NT2/D1 (cell line): ENCODE measurements around the gene COL6A2.

ENCODE experiments used
- DNase-seq: peaks from one replicate; pipeline ENCODE4 v3.0.0-alpha.2; 2011; ENCODE audit warnings: low read depth, low spot score
- H3K27me3 ChIP-seq: 2 replicates; pipeline ENCODE4 v1.6.0; 2011; ENCODE audit warnings: mild to moderate bottlenecking; ENCODE audit not compliant: insufficient read length, insufficient read depth
- H3K36me3 ChIP-seq: 2 replicates; pipeline ENCODE4 v1.6.1; 2011; ENCODE audit warnings: mild to moderate bottlenecking, low read length, mixed read lengths; ENCODE audit not compliant: insufficient read depth, insufficient read length
- H3K4me1 ChIP-seq: 2 replicates; pipeline ENCODE4 v1.5.1; 2011; ENCODE audit not compliant: insufficient read depth, insufficient read length
- H3K4me3 ChIP-seq: 2 replicates; pipeline ENCODE4 v1.5.1; 2011; ENCODE audit warnings: low read depth; ENCODE audit not compliant: insufficient read length
- H3K9ac ChIP-seq: 2 replicates; pipeline ENCODE4 v1.6.0; 2011; ENCODE audit warnings: low read depth; ENCODE audit not compliant: insufficient read length
- H3K9me3 ChIP-seq: 2 replicates; pipeline ENCODE4 v1.5.1; 2011; ENCODE audit warnings: mild to moderate bottlenecking, low read length; ENCODE audit not compliant: insufficient read depth
- SUZ12 ChIP-seq: IDR thresholded peaks from 2 replicates; pipeline ENCODE4 v1.6.1; 2011; ENCODE audit not compliant: insufficient read length, insufficient read depth; ENCODE audit errors: extremely low read depth
- YY1 ChIP-seq: IDR thresholded peaks from 2 replicates; pipeline ENCODE4 v1.6.1; 2011; ENCODE audit not compliant: insufficient read length, insufficient read depth
- ZNF274 ChIP-seq: IDR thresholded peaks from 2 replicates; pipeline ENCODE4 v1.6.1; 2011; ENCODE audit warnings: mild to moderate bottlenecking, low read depth, low read length

COL6A2 gene

DNA sequence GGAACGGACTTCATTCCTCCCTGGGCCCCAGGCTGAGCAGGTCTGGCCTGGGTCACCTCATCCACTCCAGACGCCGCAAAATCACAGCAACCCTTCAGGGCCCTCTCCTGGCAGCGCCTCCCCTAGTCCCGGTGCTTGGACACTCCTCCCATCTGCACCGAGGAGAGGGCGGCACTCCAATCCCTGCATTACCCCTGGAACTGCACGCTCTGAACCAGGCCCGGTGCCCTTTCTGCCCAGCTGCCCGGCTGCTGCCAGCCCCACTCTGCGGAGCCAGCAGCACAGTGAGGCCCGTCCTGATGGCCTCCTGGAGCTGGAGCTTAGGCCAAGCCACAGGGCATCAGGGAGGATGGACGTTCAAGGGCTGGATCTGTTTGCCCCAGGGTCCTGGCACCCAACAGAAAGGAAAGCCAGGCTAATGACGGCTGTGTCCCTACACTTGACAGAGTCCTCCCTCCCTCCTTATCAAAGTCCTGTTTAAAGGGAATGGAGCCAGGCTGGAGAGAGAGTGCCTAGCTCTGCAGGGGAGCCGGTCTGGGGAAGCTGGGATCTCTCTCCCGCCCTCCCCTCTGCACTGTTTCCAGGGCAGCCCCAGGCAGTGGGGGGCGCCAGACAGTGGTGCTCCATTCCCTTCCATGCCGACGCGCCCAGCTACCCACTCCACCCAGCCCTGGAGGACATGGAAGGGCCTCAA lies 12.7 kb downstream of the COL6A2 start:
- Histone ChIP-seq H3K4me3 (no peak overlapping the region), H3K9ac (no peak overlapping the region), H3K4me1 (peaks cover 12% of the 10 kb centered on the region), H3K36me3 (peaks cover 54% of the 10 kb centered on the region), H3K27me3 (no peaks in the 10 kb centered on the region), H3K9me3 (peaks cover 48% of the 10 kb centered on the region)
- no peak for DNase-seq
- no peak for TF ChIP-seq SUZ12
- TF ChIP-seq ZNF274, result no peak
- no peak for TF ChIP-seq YY1

DNA sequence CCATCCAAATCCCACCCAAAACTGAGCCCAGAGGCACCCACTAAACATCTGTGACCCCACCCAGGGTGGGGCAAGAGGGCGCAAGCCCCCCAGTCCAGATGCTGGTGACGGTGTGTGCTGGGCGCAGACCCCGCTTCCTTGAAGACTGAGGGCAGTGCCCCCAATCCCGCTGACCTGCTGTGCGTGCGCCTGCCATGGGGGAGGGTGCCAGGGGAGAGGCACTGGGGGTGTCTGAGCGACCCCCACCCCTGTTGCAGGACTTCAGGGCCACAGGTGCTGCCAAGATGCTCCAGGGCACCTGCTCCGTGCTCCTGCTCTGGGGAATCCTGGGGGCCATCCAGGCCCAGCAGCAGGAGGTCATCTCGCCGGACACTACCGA lies 13.3 kb downstream of the COL6A2 start:
- no peak for TF ChIP-seq YY1
- TF ChIP-seq ZNF274, result no peak
- TF ChIP-seq SUZ12, result no peak
- no peak overlapping the region for H3K4me3 ChIP-seq
- DNase-seq, result no peak
- no peaks in the 10 kb centered on the region for H3K27me3 ChIP-seq
- H3K9me3 ChIP-seq, result peaks cover 43% of the 10 kb centered on the region
- peaks cover 59% of the 10 kb centered on the region for H3K36me3 ChIP-seq
- H3K9ac ChIP-seq, result no peak overlapping the region
- peaks cover 15% of the 10 kb centered on the region for H3K4me1 ChIP-seq

GRCh38 chr21:46111857-46112724 lies 14.2 kb downstream of the COL6A2 start:
- Histone ChIP-seq H3K9ac (no peak overlapping the region), H3K4me1 (peaks cover 16% of the 10 kb centered on the region), H3K27me3 (no peaks in the 10 kb centered on the region), H3K4me3 (no peak overlapping the region), H3K36me3 (peaks cover 68% of the 10 kb centered on the region), H3K9me3 (peaks cover 38% of the 10 kb centered on the region)
- TF ChIP-seq SUZ12, result no peak
- no peak for TF ChIP-seq YY1
- no peak for TF ChIP-seq ZNF274
- DNase-seq, result no peak

DNA sequence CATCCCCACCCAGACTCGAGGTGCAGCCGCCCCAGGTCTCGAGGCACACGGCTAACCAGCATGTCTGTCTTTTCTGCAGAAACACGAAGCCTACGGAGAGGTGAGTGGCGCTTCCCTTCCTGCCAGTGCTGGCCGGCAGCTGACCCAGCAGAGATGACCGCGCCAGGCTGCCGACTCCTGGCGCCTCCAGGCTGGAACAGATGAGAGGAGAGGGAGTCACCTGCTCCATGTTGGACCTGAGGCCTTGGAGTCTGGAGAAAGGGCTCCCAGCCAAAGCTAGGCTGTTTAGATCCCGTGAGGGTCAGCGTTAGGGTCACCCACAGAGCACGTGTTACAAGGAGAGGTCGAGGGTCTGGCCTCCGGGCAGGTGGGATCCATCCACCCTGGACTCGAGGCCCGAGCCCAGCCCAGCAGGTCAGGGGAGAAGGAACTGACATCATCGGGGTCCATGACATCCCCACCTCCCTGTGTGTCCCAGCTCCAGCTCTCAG lies 14.9 kb downstream of the COL6A2 start:
- Histone ChIP-seq H3K9me3 (peaks cover 35% of the 10 kb centered on the region), H3K27me3 (no peaks in the 10 kb centered on the region), H3K36me3 (peaks cover 75% of the 10 kb centered on the region), H3K9ac (no peak overlapping the region), H3K4me1 (peaks cover 16% of the 10 kb centered on the region), H3K4me3 (no peak overlapping the region)
- TF ChIP-seq ZNF274 (no peak), YY1 (no peak), SUZ12 (no peak)
- no peak for DNase-seq

- no peak for DNase-seq
- TF ChIP-seq ZNF274, result no peak
- TF ChIP-seq YY1, result no peak
- TF ChIP-seq SUZ12, result no peak
- Histone ChIP-seq H3K9me3 (peaks cover 26% of the 10 kb centered on the region), H3K9ac (no peak overlapping the region), H3K4me3 (no peak overlapping the region), H3K4me1 (peaks cover 16% of the 10 kb centered on the region), H3K36me3 (peaks cover 84% of the 10 kb centered on the region), H3K27me3 (no peaks in the 10 kb centered on the region)
Measured at GRCh38 chr21:46113497-46114176, 15.7 kb downstream of the COL6A2 start.

DNA sequence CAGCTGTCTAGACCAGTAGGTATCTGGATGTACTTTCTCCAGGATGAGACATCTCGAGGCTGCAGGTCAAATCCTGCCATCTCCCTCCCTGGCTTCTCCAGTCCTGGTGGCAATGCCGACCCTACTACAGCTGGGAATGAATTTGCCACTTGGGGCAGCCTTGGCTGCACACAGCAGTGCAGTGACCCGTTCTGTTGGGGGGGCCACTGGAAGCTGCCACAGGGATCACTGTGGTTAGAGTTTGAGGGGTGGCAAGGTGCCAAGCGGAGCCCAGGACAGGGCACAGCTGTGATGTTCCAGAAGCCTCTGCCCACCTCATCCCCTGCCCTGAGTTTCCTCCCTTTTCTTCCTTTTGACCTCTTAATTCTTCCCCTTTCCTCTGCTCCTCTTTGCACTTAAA lies 17.1 kb downstream of the COL6A2 start:
- no peak for TF ChIP-seq YY1
- no peak for TF ChIP-seq SUZ12
- TF ChIP-seq ZNF274, result no peak
- H3K36me3 ChIP-seq, result peaks cover 91% of the 10 kb centered on the region
- H3K4me1 ChIP-seq, result peaks cover 10% of the 10 kb centered on the region
- no peak for DNase-seq
- H3K9ac ChIP-seq, result no peak overlapping the region
- no peaks in the 10 kb centered on the region for H3K27me3 ChIP-seq
- H3K4me3 ChIP-seq, result no peak overlapping the region
- H3K9me3 ChIP-seq, result peaks cover 15% of the 10 kb centered on the region

GRCh38 chr21:46115441-46116188 lies 17.7 kb downstream of the COL6A2 start:
- DNase-seq, result no peak
- H3K36me3 ChIP-seq, result peaks cover 94% of the 10 kb centered on the region
- H3K4me3 ChIP-seq, result no peak overlapping the region
- no peaks in the 10 kb centered on the region for H3K27me3 ChIP-seq
- TF ChIP-seq SUZ12 (no peak), YY1 (no peak)
- peaks cover 6% of the 10 kb centered on the region for H3K4me1 ChIP-seq
- no peak overlapping the region for H3K9ac ChIP-seq
- peaks cover 15% of the 10 kb centered on the region for H3K9me3 ChIP-seq
